SK-N-SH treated with all-trans-retinoic acid at 6 μM for 48 hours (cell line): ENCODE results near the gene TTC28.

Experiments used
- ATAC-seq: fragments of 200-7000 bp; cut with Tn5 transposase; 3 replicates; pipeline ENCODE4 v1.9.1; 2020; ENCODE audit warnings: mild to moderate bottlenecking, moderate library complexity
- ARNTL ChIP-seq: fragments of 450-650 bp; formaldehyde crosslinking; IDR thresholded peaks from 2 replicates; pipeline ENCODE4 v1.5.0; 2020; ENCODE audit warnings: low read depth, mild to moderate bottlenecking, moderate library complexity, borderline replicate concordance
- BACH2 ChIP-seq: fragments of 250-450 bp; sonication (Bioruptor Pico); IDR thresholded peaks from 2 replicates; pipeline ENCODE4 v1.9.0; 2021; ENCODE audit warnings: mild to moderate bottlenecking, borderline replicate concordance
- CREB5 ChIP-seq: fragments of 250-450 bp; sonication (Bioruptor Pico); IDR thresholded peaks from 2 replicates; pipeline ENCODE4 v1.5.1; 2020; ENCODE audit warnings: low read depth, mild to moderate bottlenecking, moderate library complexity
- CSDC2 ChIP-seq: fragments of 250-450 bp; sonication (Bioruptor Pico); IDR thresholded peaks from 2 replicates; pipeline ENCODE4 v1.5.0; 2020; ENCODE audit warnings: mild to moderate bottlenecking, moderate library complexity
- CSRNP3 ChIP-seq: fragments of 250-450 bp; sonication (Bioruptor Pico); IDR thresholded peaks from 2 replicates; pipeline ENCODE4 v1.5.1; 2021; ENCODE audit warnings: mild to moderate bottlenecking, moderate library complexity
- ESRRG ChIP-seq: fragments of 250-450 bp; sonication (Bioruptor Pico); IDR thresholded peaks from 2 replicates; pipeline ENCODE4 v1.6.1; 2021; ENCODE audit warnings: mild to moderate bottlenecking
- GLIS3 ChIP-seq: fragments of 250-450 bp; sonication (Bioruptor Pico); IDR thresholded peaks from 2 replicates; pipeline ENCODE4 v1.5.0; 2020; ENCODE audit warnings: mild to moderate bottlenecking, moderate library complexity
- ISL1 ChIP-seq: fragments of 250-450 bp; sonication (Bioruptor Pico); IDR thresholded peaks from 2 replicates; pipeline ENCODE4 v2.1.2; 2022; ENCODE audit warnings: mild to moderate bottlenecking, moderate library complexity
- PATZ1 ChIP-seq: fragments of 250-450 bp; sonication (Bioruptor Pico); IDR thresholded peaks from 2 replicates; pipeline ENCODE4 v1.8.0; 2020; ENCODE audit warnings: mild to moderate bottlenecking, moderate library complexity, borderline replicate concordance
- POU6F1 ChIP-seq: fragments of 250-450 bp; sonication (Bioruptor Pico); IDR thresholded peaks from 2 replicates; pipeline ENCODE4 v1.8.0; 2021; ENCODE audit warnings: low read depth, mild to moderate bottlenecking, moderate library complexity, borderline replicate concordance
- PPARA ChIP-seq: fragments of 250-450 bp; sonication (Bioruptor Pico); IDR thresholded peaks from 2 replicates; pipeline ENCODE4 v1.5.0; 2020; ENCODE audit warnings: mild to moderate bottlenecking, borderline replicate concordance
- RARB ChIP-seq: fragments of 250-450 bp; sonication (Bioruptor Pico); IDR thresholded peaks from 2 replicates; pipeline ENCODE4 v1.8.0; 2021; ENCODE audit warnings: mild to moderate bottlenecking, moderate library complexity
- TCF4 ChIP-seq: fragments of 250-450 bp; sonication (Bioruptor Pico); IDR thresholded peaks from 2 replicates; pipeline ENCODE4 v1.8.0; 2021; ENCODE audit warnings: mild to moderate bottlenecking, moderate library complexity, borderline replicate concordance
- TOX ChIP-seq: fragments of 250-450 bp; sonication (Bioruptor Pico); IDR thresholded peaks from 2 replicates; pipeline ENCODE4 v1.8.0; 2021; ENCODE audit warnings: mild to moderate bottlenecking, moderate library complexity, borderline replicate concordance
- TSHZ2 ChIP-seq: fragments of 250-450 bp; sonication (Bioruptor Pico); IDR thresholded peaks from 2 replicates; pipeline ENCODE4 v1.5.0; 2020; ENCODE audit warnings: mild to moderate bottlenecking, moderate library complexity
- ZC3H10 ChIP-seq: fragments of 250-450 bp; sonication (Bioruptor Pico); IDR thresholded peaks from 2 replicates; pipeline ENCODE4 v1.5.1; 2021; ENCODE audit warnings: mild to moderate bottlenecking, moderate library complexity
- ZFP3 ChIP-seq: fragments of 250-450 bp; sonication (Bioruptor Pico); IDR thresholded peaks from 2 replicates; pipeline ENCODE4 v1.5.0; 2020; ENCODE audit warnings: mild to moderate bottlenecking, moderate library complexity
- ZFP30 ChIP-seq: fragments of 450-650 bp; formaldehyde crosslinking; IDR thresholded peaks from 2 replicates; pipeline ENCODE4 v1.5.0; 2022; ENCODE audit warnings: mild to moderate bottlenecking, moderate library complexity
- ZNF565 ChIP-seq: fragments of 450-650 bp; formaldehyde crosslinking; conservative IDR thresholded peaks from 2 replicates; pipeline ENCODE4 v1.5.0; 2020; ENCODE audit warnings: low read depth, mild to moderate bottlenecking, moderate library complexity
- ZNF70 ChIP-seq: fragments of 450-650 bp; formaldehyde crosslinking; IDR thresholded peaks from 2 replicates; pipeline ENCODE4 v1.5.0; 2020; ENCODE audit warnings: mild to moderate bottlenecking, moderate library complexity
- ZNF8 ChIP-seq: fragments of 450-650 bp; formaldehyde crosslinking; IDR thresholded peaks from 2 replicates; pipeline ENCODE4 v1.5.0; 2020; ENCODE audit warnings: mild to moderate bottlenecking, moderate library complexity

Gene TTC28

GRCh38 chr22:28594076-28594796 is 85.4 kb downstream of the TTC28 start:
- TF ChIP-seq ZFP3: no peak
- TF ChIP-seq RARB (CRISPR knock-in tag): no peak
- no peak for TF ChIP-seq ZNF70 (CRISPR knock-in tag)
- TF ChIP-seq ZC3H10 (CRISPR knock-in tag): no peak
- no peak for TF ChIP-seq PPARA (CRISPR knock-in tag)
- no peak for TF ChIP-seq ZNF8 (CRISPR knock-in tag)
- TF ChIP-seq TOX (CRISPR knock-in tag): no peak
- TF ChIP-seq CSDC2 (CRISPR knock-in tag): no peak
- no peak for TF ChIP-seq TCF4 (CRISPR knock-in tag)
- no peak for TF ChIP-seq CREB5 (CRISPR knock-in tag)
- peak; percentile 77 for ATAC-seq

GRCh38 chr22:28593299-28593698 is 86.3 kb downstream of the TTC28 start:
- TF ChIP-seq ZFP3: no peak
- TF ChIP-seq CREB5 (CRISPR knock-in tag): no peak
- TF ChIP-seq ZNF8 (CRISPR knock-in tag): no peak
- no peak for TF ChIP-seq GLIS3
- ATAC-seq: no peak

- ATAC-seq: no peak
- no peak for TF ChIP-seq TCF4 (CRISPR knock-in tag)
Measured at GRCh38 chr22:28589102-28589750, 90.4 kb downstream of the TTC28 start.

GRCh38 chr22:28585324-28585723 is 94.3 kb downstream of the TTC28 start:
- ATAC-seq: no peak
- TF ChIP-seq ZFP30 (CRISPR knock-in tag): no peak
- no peak for TF ChIP-seq ZNF8 (CRISPR knock-in tag)
- no peak for TF ChIP-seq ZNF70 (CRISPR knock-in tag)
- TF ChIP-seq POU6F1 (CRISPR knock-in tag): no peak
- TF ChIP-seq ESRRG: no peak
- no peak for TF ChIP-seq ARNTL
- TF ChIP-seq CSRNP3 (CRISPR knock-in tag): no peak
- TF ChIP-seq TSHZ2 (CRISPR knock-in tag): no peak
- no peak for TF ChIP-seq CREB5 (CRISPR knock-in tag)
- TF ChIP-seq ZC3H10 (CRISPR knock-in tag): no peak
- no peak for TF ChIP-seq ISL1
- no peak for TF ChIP-seq ZFP3
- no peak for TF ChIP-seq PATZ1 (CRISPR knock-in tag)
- TF ChIP-seq GLIS3: no peak
- TF ChIP-seq BACH2 (CRISPR knock-in tag): no peak
- no peak for TF ChIP-seq ZNF565 (CRISPR knock-in tag)
- TF ChIP-seq TCF4 (CRISPR knock-in tag): no peak
